ENCODE results near the gene RARB.

RARB gene

DNA sequence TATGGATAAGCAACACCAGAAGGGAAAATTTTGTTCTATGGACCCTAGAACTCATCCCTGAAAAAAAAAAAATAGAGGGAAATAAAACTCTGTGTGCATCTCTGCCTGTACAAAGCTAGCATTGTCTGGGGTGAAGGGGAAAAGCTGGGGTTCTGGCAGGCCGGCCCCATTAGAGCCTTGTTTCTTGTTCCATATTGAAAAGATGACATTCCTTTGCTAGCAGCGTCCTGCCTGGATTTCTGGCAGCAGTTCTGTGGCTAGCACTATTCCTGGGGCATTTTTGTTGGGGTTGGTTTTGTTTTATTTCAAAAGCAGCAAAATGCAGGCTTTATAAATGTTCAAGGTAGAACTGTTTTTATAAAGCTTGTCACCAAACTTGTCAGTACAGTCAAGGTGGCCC lies 45.2 kb downstream of the RARB start:
- DNase-seq = no peak

DNA sequence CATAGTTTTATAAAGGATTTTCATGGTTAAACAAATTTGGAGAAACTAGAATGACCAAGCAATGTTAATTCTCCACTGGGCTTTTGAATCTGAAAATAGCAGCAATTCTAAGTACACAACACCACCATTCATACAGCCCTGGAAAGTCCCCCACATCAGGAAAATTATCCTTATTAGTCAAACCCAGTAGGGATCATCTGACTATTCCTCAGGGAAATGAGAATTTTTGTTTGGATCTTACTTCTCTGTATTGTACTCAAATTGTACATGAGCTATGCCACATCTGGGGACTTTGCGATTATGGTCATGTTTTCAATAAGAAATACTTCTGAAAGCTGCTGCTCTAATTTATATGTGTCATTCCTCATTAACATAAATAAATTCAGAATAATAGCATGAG lies 46.0 kb downstream of the RARB start:
- DNase-seq = no peak

DNA sequence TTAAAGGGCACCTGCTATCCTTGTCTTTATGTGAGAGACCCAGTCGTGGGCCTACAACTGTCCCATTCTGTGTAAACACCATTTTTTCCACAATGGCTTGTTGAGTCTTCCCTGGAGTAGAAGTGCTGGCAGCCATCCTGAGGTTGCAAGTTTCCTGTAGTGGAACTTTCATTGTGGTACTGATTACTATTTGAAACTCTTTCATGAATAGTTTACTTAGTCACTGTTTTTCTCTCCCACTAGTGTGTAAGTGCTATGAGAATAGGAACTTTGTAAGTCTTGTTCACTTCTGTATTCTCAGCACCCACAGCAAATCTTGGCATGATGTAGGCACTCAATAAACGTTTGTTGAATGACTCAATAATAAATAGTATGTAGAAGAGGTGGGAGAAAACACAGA lies 48.6 kb downstream of the RARB start:
- DNase-seq = no peak

DNA sequence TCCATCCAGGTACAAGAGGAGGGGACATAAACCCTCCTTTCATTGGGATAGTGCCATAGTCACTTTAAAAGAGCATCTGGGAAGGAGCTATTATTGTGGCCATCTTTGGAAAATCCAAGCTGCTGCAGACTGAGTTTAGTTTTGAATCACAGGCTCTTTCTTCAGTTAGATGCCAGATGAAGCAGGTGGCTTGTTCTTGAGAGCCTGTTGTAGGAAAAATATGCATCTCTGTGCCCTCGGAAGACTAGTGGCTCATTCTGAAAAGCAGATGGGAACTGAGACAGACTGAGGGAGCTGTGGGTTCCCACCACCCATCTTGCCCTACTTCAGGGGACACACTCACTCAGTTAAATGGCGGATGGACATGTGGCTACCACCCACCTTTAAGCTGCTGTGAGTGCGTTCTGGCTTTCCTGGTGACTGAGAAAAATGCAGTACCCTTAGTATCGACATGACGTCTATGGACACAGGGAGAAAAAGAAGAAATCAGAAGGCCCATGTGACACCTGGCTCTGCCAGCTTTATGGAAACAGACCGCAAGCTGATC lies 50.2 kb downstream of the RARB start:
- DNase-seq = no peak

- DNase-seq = no peak
Measured at GRCh38 chr3:25478964-25479726, 51.1 kb downstream of the RARB start.

DNA sequence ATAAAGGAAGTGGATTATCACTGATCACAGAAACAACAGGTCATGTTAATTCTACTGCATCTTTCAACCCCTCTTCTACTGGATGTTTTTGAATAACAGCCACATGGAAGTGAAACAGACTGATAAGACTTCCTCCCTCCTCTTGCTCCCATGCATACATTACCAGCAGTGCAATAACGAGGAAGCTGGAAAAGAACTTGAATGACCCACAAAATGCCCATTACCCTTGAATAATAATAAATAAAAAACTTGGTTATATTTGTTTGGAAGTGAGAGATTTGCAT lies 51.6 kb downstream of the RARB start:
- DNase-seq = no peak

DNA sequence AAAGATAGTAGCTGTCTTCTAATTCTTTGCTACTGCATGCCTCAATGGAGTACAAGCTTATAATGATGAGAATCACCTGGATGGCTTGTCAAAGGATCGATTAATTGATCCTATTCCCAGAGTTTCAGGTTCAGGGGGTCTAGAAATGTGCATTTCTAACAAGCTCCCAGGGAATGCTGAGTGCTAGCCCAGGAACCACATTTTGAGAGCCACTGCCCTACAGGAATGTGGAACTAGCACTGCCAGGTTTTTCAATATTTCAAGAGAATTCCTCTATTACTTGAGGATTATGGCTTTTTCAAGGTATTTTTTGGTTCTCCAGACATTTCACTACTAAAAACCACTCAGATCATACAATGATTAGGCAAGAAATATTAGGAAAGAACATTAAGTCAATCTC lies 52.7 kb downstream of the RARB start:
- no peak for DNase-seq

DNA sequence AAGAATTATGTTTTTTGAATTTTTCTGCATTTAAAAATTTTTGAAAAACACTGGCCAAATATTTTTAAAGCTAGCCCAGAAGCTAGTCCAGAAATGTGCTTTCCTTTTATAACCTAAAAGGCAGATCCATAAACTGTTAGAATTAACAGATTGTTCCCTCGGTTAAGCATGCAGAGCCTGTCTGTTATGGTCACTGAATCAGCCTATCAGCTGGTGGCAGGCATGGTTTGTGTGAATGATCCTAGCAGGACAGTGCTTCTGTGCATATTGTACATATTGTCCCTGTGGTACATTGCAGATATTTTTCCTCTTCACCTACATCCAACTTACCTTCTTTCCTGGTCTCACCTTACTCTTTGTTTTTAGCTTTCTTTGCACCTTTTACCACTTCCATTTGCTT lies 53.3 kb downstream of the RARB start:
- no peak for DNase-seq

DNA sequence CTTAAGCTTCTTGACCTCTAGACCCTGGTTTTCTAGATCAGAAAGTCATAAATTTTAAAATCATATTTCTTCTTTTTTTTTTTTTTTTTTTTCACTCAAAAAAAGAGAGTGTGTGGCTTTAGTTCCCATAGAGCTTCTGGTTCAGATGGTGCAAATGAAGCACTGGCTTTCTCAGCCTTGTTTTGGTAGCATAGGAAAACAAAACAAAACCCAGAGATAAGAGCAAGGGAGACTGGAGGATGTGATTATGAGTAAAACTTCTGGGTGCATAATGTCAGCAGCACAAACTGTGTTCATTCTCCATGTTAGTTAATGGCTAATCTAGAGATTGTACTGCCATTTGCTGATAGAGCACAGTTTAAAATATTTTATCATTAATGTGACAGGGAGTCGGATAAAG lies 55.4 kb downstream of the RARB start:
- DNase-seq = no peak

GRCh38 chr3:25485673-25486072 lies 57.6 kb downstream of the RARB start:
- DNase-seq = no peak

- no peak for DNase-seq
Measured at GRCh38 chr3:25486932-25487331, 58.9 kb downstream of the RARB start.

GRCh38 chr3:25489858-25490593 lies 62.0 kb downstream of the RARB start:
- no peak for DNase-seq

DNA sequence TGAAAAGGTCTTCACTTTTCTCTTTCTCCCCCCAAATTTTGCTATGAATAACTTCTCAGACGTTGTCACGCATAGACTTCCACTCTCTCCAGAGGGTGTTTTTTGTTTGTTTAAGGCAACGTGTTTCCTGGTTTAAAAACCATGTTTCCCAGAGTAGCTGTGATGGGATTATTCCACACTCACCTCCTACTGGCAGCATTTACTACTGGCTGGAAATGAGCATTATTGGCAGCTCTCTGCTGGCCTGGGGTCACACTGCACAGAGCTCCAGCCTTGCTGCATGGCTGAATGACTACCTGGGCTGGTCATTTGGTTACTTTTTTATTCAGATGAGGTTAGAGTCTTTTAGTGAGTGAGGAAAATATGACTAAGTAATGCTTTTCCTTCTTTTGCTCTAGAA lies 65.2 kb downstream of the RARB start:
- DNase-seq = no peak

DNA sequence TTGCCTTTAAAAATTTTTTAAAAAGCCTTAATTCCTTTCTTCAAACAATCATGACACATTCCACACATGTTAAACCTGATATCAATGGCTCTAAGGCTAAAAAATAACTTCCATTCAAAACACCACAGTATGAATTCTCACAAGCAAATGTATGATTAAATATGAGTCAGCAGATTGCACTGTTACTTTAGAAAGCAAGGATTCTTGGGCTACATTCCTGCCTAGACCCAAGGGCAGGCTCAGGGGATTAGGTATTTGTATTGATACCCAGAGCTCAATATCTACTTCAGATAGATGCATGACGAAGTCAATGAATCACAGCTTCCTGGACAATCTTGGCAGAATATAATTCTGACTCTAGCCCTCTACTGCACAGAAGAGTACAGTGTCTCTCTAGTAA lies 65.7 kb downstream of the RARB start:
- DNase-seq = no peak

- DNase-seq = no peak
Measured at GRCh38 chr3:25495304-25495703, 67.2 kb downstream of the RARB start.

DNA sequence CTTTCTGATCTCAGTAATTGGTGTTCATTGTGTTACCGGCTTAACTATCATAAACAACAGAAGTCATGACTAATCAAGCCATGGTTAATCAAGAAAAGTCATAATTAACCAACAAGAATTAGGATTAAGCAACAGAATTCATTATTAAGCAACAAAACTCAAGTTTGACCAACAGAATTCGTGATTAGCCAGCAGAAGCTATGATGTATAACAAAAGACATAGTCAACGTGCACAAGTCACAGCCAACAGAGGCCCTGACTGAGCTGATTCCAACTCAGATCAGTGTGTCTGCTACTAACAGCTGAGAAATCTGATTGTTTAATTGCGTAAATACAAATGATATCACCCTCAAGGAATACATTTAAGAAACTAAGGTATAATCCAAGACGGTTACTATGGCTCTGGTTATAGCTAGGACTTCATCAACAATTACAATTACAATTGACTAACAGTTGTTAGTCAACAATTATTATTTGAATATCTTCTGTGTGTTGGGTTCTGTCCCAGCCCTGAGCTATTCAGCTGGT lies 67.7 kb downstream of the RARB start:
- no peak for DNase-seq

- no peak for DNase-seq
Measured at GRCh38 chr3:25497096-25497495, 69.0 kb downstream of the RARB start.

GRCh38 chr3:25500706-25501210 lies 72.7 kb downstream of the RARB start:
- DNase-seq = no peak

- DNase-seq = no peak
Measured at GRCh38 chr3:25502233-25502632, 74.2 kb downstream of the RARB start.

DNA sequence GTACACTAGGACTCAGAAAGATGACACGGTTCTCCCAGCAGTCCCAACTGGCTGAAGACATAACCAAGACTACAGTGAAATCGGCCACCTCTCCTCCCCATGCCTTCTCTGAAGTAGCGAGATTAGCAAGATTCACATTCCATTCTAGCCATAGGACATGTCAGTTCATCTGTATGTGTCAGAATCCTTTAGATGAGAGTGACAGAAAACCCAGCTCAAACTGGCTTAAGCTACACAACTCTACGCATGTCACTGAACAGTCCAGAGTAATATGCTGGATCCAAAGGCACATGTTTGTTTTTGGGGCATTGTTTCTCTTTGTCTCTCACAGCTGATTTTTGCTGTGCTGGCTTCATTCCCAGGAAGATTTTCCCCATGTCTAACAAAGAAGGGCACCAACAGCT lies 75.8 kb downstream of the RARB start:
- no peak for DNase-seq

DNA sequence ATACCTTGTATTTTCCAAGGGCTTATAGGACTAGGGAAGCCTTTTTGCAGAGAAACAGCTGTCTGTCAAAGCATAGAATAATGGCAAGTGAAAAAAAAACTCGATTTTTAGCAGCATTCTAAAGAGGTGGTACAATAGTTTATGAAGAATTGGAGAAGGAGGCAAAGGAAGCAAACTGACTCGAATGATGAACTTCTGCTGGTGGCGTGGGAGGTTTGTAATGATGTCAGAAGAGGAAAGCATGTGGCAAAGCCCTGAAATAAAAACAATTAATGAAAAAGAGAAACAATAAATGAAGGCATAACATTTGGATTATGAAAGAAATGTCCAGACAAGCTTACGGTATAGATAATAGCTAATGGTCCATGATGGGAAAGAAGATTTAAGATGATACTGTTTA lies 77.5 kb downstream of the RARB start:
- DNase-seq = no peak

- DNase-seq = no peak
Measured at GRCh38 chr3:25507811-25508210, 79.7 kb downstream of the RARB start.

GRCh38 chr3:25508433-25508832 lies 80.4 kb downstream of the RARB start:
- no peak for DNase-seq

GRCh38 chr3:25508901-25509300 lies 80.8 kb downstream of the RARB start:
- no peak for DNase-seq

All from DMS 273 treated with DMSO at 0.1 percent for 48 hours (cell line).